Pulmonary artery endothelial cell (primary cell): ENCODE results near the gene ZNF423. TPM values are rescaled to one million over a fixed set of nuclear protein-coding genes. Genes with fewer than 3 reads are reported as not detected.

Source experiments
- DNase-seq: peaks from one replicate; pipeline ENCODE4 v3.0.0-alpha.2; 2011; ENCODE audit warnings: low read depth, low spot score
- total RNA-seq: library from RNA; depleted of rRNA; stranded (reverse); fragments of >200 nt; gene quantifications from 2 replicates; pipeline ENCODE4 v1.2.3, GENCODE V29; 2014

Gene ZNF423
- total RNA-seq, 1 donor from 2014 or later, result 0.73 TPM

DNA sequence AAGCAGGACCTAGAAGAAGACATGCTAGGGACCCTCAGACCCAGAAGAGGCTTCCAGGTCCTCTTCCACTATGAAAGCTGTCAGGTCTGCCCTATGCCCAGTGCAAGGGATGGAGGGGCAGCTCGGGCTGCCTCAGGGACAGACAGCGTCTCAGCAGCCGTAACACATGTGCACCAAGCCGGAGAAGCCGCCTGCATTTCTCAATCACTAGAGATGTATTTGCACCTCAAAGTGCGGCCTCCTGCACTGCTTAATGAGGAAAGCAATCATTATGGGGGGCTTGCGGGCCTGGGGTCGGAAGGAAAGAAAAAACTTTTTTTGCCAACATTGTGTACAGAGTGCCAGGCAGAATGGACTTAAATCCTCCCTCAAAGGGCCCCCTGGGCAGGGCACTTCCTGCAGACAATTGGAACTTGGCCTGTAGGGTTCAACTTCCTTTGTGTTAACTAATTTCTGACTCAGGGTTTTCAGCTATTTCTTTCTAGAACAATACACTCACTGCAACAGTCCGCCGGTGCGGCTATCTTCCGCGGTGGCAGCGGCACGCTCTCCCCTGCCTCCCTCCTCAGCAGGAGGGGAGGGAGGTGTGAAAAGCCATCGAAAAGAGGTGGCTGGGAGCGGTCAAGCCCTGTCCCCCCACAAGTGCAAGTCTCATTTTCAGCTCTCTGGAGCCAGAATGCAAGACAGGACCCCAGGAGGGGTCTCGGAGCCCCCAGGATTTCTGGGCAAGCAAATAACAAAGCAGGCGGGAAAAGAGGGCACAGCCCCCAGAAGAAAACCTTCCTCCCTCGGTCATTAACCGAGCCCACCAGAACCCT lies 101.2 kb downstream of the ZNF423 start:
- DNase-seq, result no peak

DNA sequence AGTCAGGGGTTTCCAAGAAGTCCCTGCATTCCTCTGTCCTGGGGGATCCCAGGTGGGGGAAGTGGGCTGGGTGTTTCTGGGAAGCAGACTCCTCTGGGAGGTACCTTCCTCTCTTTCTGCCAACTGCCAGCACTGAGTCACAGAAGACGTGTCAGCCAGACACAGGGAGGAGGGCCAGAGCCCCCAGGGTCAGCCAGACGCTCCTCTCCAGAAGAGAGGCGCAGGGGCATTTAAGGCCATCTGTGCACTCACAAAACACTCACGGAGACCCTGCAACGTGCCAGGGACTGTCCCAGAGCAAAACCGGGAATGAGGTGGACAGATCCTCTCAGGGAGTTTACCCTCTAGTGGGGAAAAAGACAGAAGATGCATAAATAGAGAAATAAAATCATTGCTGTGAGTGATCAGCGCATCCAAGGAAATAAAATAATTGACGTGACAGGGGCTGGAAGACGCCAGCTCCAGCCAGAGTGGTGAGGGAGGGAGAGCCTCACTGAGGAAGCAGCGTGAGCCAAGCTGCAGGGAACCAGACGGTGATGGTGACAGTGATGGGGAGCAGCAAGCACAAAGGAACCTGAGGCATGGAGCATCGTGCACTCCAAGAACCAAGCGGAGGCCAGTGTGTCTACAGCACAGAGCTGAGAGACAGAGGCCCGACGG lies 105.4 kb downstream of the ZNF423 start:
- no peak for DNase-seq

DNA sequence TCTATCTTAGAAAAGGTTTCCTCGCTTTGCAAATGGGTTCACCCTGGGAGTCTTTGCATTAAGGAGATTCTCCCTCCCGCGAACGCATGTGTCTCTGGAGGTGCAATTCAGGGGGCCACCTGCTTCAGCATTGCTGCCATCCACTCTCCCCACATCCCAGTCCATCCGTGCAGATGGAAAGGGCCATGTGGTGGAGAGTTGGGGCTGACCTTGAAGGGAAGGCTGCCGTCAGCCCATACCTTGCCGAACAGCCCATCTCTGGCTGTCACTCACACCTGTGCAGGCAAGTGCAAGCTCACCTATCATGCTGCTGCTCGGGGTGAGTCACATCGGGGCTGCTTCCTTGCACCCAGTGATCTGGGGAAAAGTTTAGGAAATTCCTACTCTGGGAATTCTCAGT lies 106.1 kb downstream of the ZNF423 start:
- DNase-seq, result no peak

DNA sequence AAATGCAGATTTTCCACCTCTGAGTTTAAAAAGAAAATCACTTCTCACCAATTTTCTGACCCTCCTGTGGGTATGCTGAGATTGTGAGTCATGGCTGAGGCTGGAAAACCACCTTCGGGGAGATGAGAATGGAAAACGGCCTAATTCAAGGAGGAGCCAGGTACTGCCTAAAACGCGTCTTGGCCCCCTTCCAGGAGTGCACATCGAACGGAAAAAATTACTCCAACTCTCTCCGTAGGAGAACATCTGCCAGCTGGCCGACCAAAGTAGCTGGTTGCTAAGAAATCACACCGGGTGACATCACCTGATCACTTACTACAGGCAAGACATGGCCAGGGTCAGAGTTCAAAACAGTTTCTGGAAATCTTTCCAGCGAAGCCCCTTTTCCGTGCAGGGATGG lies 107.6 kb downstream of the ZNF423 start:
- no peak for DNase-seq

DNA sequence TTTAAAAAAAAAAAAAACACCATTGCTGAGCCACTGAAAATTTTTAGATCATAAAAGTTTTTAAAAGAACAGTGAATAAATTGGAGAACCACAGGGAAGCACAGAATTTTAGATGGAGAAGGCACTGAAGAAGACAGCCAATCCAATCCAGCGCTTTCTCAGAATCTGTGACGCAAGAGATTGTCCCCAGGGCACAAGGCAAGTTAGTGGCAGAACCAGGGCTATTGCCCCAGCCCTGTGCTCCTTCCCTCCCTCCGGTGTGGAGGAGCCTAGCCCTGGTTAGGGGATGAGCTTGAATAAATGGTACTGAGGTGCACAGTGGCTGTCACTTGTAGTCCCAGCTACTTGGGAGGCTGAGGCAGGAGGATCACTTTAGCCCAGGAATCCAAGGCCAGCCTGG lies 108.3 kb downstream of the ZNF423 start:
- DNase-seq, result no peak

DNA sequence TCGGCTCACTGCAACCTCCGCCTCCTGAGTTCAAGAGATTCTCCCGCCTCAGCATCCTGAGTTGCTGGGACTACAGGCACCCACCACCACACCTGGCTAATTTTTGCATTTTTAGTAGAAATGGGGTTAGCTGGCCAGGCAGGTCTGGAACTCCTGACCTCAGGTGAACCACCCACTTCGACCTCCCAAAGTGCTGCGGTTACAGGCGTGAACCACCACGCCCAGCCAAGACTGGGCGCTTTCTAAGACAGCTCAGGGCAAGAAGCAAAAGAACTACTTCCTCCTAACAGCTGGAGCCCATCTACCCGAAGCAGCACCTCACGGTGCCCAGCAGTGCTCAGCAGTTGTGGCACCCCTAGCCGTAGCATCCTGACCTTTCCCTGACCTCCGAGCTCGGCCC lies 109.4 kb downstream of the ZNF423 start:
- DNase-seq, result no peak

DNA sequence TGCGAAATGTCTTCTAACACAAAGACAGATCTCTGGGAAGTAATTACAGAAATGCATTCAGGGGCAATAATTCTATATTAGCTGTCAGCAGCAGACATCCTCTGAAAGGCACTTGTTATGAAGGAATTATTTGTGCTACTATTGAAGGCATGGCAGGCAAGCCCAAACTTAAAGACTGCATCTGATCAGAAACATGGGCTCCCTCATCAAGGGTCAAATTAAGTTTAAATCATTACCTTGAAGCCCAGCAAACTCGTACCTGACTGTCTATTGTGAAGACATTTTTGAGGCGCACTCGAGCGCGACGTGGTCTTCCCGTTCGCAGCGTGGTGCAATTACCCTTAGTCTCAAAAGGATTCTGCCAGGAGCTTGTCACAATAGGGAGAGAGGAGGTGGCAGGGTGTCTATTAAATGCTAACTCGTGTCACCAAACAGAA lies 110.6 kb downstream of the ZNF423 start:
- no peak for DNase-seq

DNA sequence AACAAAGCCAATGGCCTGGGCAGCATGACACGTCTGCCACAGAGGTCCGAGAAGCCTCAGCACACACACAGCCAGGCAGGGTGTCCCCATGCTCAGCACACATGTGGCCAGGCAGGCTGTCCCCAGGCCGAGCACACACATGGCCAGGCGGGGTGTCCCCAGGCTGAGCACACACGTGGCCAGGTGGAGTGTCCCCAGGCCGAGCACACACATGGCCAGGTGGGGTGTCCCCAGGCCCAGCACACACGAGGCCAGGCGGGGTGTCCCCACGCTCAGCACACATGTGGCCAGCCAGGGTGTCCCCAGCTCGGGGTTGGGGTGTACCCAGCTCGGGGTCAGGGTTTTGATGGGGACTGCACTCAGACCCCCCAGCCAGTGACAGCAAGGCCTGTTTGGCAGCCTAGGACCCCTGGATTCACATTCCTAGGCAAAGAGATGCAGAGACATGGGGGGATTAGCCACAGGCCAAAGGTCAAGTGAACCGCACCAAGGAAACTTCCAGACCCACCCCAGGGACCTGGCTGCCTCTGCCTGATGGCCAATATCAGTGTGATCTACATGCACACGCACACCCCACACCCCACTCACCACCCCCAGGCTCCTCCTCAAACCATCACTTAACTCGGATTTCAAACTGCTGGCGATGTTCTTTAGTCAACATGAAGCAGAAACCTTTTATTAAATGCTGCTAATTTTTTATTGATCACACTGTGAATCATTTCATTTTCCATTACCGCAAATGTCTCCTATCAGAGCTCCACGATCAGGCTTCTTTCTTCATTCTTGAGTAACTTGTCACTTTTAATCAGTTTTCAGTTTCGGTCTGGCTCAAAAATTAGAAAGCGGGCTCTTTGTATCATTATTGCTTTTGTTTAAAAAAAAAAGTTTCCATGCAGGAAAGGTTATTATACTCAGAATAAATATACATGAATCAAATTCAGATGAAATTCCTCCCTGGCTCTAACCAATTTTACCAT lies 111.4 kb downstream of the ZNF423 start:
- no peak for DNase-seq

DNA sequence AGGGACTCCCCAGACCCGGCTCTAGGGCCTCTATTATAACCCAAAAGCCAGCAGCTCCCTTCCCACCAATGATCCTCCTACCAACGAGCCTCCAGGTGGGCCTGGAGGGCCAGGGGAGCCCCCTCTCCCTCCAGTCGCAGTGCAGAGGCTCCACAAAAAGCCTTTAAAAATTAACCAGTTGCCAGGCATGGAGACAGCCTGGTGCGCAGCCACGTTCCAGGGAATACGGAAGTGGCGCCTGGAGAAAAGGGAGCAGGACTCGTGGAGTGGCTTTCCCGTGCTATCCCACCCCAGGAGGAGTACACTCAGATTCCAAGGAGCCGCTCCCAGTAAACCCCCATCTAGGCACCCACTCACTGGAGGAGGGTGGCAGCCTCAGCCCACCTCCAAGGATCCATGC lies 112.3 kb downstream of the ZNF423 start:
- DNase-seq, result no peak

DNA sequence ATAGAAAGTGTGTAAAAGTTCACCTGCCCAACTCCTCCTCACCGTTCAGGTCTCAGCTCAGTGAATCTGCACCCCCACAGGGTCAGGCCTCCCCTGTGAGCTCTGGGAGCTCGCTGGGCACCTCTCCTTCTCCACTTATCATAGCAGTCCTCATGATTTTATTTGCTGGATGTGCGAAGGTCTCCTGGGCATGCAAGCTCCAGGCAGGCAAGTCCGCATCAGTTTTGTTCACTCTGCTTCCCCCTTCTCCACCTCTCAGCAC lies 112.8 kb downstream of the ZNF423 start:
- no peak for DNase-seq

DNA sequence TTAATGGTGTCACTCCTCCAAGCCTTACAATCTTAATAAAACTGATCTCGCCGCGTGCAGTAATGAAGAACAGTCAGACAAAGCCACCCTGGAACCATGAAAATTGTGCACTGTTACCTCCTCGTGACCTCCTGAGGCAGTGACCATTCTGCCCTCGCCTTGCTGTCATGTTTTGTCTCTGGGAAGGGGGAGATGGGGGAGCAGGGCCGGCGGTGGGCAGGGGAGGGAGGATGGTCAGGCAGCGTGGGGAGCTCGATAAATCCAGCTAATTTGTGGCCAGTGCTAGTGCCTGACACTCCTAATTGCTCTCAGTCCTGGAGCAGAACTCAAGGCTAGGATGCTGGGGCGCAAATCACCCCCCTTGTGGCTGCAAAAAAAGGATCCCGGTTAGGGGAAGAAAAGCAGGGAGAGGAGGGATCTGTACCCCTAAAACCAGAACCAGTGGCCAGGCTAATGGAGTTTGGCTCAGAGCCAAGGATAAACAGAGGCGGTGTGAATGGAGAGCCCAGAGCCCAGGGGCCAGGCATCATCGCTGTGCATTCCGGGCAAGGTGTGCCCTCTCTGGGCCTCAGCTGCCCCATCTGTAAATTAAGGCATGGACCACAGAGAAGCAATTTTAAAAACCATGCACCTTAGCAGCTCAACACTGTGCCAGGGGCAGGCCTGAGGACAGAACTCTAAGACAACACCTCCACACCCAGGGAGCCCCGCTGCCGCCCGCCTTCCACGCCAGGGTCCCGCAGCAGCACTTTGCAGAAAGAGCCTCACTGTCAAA lies 113.3 kb downstream of the ZNF423 start:
- no peak for DNase-seq

DNA sequence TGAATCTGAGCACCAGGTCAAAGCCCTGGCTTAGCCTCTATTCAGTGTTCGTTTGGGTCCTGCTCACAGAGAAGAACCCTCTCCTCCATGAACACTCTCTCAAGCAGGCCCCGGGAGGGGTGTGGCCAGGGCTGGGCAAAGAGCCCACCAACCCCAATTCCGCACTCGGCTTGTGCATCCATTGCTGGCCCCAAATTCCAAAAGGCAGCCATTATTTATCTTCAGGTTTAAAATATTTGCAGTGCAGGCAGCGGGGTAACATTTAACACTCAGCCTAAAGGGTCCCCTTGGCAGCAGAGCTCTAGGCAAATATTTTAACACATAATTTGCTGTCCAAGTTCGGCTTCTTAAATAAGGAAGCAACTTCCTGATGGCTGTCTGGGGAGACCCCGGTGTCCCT lies 115.7 kb downstream of the ZNF423 start:
- no peak for DNase-seq

DNA sequence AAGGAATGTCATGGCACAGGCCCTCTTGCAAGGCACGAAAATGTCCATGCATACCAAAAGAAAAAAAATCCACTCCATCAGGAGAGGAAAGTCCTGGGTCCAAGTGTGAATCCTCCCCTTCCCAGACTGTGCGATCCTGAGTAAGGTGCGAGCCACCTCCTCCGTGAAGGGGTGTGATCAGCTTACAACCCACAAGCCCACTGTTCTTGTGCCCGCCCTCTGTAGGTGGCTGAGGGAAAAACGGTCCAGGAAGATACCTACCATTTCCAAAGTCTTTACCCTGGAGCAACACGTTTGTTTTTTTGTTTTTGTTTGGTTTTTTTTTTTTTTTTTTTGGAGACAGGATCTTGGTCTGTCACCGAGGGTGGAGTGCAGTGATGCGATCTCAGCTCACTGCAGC lies 116.5 kb downstream of the ZNF423 start:
- no peak for DNase-seq

DNA sequence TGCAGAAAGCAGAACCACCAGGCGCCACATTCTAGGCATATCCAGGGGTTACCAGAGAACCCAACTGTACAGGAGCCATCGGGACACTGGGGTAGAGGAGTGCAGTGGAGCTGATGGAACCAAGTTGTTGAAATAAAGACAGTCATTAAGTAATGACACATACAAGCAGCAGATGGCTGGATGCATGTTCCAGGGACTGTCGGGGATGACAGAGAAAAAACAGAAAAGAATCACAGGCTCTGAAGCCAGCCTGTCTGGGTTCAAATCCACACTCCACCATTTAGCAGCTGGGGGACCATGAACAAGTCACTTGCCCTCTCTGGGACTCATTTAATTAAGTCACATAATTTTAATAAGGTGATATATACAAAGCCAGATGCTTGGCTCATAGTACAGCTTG lies 117.1 kb downstream of the ZNF423 start:
- no peak for DNase-seq

DNA sequence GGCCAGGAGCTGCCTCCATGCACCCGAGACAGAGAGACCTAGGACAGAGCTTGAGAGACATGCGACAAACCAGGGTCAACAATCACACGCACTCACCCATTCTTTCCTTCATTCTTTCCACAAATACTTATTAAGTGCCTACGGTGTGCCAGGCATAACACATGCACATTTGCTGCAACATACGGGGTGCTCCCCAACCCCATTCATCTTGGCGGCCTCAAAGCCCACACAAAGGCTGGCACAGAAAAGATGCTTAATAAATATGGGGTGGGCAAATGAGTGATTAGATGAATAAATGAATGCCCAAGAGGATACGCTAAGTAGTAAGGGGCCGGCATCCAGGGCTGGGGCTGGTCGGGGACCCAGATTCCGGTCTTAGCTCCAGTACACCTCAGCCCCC lies 117.9 kb downstream of the ZNF423 start:
- DNase-seq, result no peak

DNA sequence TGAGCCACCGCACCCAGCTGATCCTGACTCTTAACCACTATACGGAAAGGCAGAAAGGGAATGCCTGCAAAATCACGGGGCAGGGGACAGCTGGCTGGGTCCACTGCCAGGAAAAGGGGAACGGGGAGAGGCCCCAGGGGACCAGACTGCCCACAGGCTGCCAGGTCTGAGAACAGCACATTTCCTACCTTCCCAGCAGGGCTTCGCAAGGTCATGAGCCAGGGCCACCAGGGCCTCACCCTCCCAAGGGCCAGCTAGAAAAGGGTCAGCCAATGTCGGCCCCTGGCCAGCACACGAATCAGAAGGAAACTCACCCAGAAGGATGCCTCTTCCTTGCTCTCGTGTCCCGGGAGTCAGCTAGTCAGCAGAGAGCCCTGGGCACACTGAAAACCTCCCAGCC lies 118.4 kb downstream of the ZNF423 start:
- DNase-seq, result no peak

DNA sequence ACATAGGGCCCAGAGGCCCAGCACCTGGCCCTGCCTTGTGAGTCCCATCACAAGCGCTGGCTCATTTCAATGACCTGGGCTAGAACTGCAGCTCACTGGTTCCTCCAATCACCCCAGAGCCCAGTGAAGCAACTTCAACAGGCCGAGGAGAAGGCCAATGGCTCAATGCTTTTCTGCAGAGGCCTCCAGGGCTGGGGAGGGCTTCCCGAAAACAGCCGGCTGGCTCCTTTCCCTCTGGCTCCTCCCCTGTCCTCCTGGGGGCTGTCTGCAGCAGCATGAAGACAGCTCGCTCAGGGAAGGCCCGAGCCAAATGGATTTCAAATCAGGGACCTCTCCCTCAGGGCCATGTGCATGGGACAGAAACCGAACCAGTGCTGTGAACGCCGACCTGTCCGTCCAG lies 121.6 kb downstream of the ZNF423 start:
- DNase-seq, result no peak

DNA sequence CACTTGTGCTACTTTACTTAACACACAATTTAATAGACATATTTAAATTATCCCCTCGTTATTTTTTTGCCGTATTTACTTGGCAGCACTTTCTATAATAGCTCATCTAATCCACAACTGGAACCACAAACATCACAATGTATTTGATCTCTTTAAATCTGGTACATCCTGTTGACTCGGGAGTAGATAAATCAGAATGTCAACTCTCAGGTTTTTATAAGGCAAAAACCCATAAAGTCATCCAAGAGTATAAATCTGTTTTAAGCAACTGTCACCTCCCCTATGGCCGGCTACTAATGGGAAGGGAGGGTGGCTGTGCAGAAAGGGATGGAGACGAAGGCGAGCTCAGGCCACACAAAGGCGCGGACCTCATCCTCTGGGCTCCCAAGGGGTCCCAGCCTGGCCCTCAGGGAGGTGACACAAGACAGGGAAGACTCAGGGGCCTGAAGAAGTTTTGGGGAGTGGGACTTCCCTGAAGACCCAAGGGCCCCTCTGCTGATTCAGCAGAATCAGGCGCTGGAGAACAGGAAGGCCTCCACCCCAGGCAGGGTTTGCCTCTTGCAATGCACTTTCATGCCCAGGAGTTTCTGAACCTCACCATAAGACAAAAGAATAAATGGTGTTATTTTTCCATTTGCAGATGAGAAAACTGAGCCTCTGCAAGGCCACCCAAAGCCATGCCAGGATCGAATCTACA lies 122.5 kb downstream of the ZNF423 start:
- DNase-seq, result no peak

DNA sequence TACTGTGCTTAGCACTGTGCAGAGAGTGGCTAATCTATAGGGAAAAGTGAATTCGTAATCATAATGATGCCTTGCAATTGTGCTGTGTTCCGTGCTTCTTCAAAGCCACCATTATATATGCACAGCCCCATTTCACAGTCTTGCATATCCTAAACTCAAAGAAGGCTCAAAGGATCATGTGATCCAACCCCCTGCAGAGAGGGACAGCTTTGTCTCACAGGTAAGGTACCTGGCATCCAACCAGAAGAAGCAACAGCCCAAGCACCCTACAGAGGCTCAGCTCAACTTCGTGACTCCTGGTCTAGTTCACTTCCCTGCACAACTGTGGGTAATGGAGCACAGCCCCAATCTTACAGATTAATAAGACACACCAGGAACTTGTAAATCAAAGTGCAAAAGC lies 124.0 kb downstream of the ZNF423 start:
- DNase-seq, result no peak

DNA sequence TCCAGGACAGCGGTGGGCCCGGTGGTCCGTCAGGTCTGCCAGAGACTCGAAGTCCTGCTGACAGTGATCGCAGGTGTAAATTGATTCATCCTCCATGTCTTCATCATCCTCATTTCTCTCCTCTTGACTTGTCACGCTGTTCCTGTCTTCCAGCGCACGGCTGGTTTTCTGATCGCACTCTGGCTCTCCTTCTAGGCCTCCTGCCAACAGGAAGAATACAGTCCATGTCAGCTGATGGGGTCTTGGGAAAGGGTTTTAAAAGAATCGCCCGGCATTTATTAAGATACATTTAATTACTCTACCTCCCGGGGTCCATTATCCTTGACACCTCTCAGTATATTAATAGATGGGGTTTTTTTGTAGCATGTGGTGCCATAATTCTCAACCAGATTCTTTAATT lies 125.1 kb downstream of the ZNF423 start:
- no peak for DNase-seq

DNA sequence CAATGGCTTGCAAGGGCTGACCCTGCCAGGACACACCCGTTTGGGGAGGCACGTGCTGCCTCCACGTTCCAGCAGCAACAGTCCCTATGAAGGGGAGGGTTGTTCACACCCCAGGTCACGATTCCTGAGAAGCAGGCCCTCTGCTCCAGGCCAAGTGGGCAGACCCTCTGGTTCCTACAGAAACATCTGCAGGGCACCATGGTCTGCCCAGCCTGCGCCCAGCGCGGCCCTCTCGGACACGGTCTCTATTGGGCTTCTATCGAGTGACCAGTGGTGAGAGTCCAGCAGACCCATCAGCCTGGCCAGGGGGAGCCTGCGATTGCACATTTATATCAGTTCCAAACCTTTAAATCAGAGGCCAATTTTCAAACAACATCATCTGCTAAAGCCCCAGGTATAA lies 128.3 kb downstream of the ZNF423 start:
- DNase-seq, result no peak
